ENCODE results near the gene ZDHHC14.

- TF ChIP-seq, protein P1, sequence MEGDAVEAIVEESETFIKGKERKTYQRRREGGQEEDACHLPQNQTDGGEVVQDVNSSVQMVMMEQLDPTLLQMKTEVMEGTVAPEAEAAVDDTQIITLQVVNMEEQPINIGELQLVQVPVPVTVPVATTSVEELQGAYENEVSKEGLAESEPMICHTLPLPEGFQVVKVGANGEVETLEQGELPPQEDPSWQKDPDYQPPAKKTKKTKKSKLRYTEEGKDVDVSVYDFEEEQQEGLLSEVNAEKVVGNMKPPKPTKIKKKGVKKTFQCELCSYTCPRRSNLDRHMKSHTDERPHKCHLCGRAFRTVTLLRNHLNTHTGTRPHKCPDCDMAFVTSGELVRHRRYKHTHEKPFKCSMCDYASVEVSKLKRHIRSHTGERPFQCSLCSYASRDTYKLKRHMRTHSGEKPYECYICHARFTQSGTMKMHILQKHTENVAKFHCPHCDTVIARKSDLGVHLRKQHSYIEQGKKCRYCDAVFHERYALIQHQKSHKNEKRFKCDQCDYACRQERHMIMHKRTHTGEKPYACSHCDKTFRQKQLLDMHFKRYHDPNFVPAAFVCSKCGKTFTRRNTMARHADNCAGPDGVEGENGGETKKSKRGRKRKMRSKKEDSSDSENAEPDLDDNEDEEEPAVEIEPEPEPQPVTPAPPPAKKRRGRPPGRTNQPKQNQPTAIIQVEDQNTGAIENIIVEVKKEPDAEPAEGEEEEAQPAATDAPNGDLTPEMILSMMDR (IDR thresholded peaks at IDR 0.05), result no peak
- no peak for TF ChIP-seq POLR2AphosphoS5 (IDR thresholded peaks at IDR 0.05)
Observed at GRCh38 chr6:157402996-157403685, 22.2 kb downstream of the ZDHHC14 start.
